Right atrium auricular region (tissue), 2 donors: ENCODE data around the gene TUBA4B. TPM values are rescaled to one million over a fixed set of nuclear protein-coding genes. Genes with fewer than 3 reads are reported as not detected.

ENCODE experiments used
- DNase-seq: peaks from one replicate; pipeline ENCODE4 v3.0.0-alpha.2; 2019; ENCODE audit warnings: low spot score
- H3K27ac ChIP-seq, 2 donors: fragments of 200-600 bp; sonication (generic); 1 replicate in 1 of 2; 2 replicates in 1 of 2; pipeline ENCODE4 v1.5.1; 2016 to 2019
- H3K27me3 ChIP-seq, 2 donors: fragments of 200-600 bp; sonication (generic); one replicate each; pipeline versions ENCODE4 v1.5.1 to v1.6.0; 2017 to 2019
- H3K36me3 ChIP-seq: fragments of 200-600 bp; sonication (generic); one replicate; pipeline ENCODE4 v1.5.1; 2016
- H3K4me1 ChIP-seq, 2 donors: fragments of 200-600 bp; sonication (generic); one replicate each; pipeline versions ENCODE4 v1.5.1 to v1.6.0; 2017 to 2019
- H3K4me3 ChIP-seq, 2 donors: fragments of 200-600 bp; sonication (generic); 1 replicate in 1 of 2; 2 replicates in 1 of 2; pipeline ENCODE4 v1.5.1; 2017 to 2019; ENCODE audit warnings: mild to moderate bottlenecking in 1 of 2, moderate library complexity in 1 of 2
- H3K9me3 ChIP-seq, 2 donors: fragments of 200-600 bp; sonication (generic); one replicate each; pipeline ENCODE4 v1.5.1; 2019
- total RNA-seq, 2 donors: library from RNA; depleted of rRNA; stranded (reverse); fragments of >200 nt; gene quantifications; one replicate each; pipeline ENCODE4 v1.1.0, GENCODE V29; 2016
- TF ChIP-seq, protein P1 (sequence below), 2 donors: fragments of 200-600 bp; sonication (generic); IDR thresholded peaks; one replicate each; pipeline ENCODE4 v1.5.1; 2019; ENCODE audit warnings: antibody characterized with exemption in 2 of 2

Gene TUBA4B
- total RNA-seq, result not detected

DNA sequence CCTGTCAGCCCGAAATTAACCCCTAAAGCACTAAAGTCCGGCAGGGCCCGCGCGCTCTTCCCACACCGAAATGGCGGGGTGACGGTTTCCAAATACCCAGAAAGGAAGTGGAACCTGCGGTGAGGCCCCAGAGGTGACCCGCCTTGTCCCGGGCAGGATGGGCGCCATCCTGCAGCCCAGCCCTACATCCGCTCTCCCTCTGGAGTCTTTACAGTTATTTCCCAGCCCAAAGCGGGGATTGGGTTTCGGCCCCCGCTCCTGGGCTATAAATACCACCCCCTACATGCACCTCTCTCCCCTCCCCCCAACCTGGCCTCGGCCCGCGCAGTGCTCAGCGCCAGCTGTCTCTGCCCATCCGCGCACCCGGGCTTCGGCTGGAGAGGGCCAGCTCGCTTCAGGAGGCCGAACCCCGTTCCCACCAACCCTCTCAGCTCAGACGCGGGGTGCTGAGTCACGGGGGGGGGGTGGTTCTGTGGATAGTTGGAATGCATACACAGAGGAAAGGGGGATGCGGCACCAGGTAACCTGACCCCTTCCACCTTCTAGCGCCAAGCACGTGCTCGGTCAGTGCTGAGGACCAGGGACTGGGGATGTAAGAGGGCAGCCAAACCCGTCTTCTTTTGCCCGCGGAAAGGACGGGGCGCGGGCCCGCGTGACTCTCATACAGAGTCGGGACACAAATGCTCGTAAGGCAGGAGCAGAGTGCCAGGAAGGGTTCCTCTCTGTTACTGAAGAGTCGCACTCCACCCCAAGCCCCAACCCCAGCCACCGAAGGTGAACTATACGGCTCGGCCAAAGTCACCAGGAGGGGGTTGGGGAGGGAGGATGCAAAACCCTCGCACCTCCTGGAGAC lies at the start of gene TUBA4B:
Gene TUBA4B (plus strand): TSS at position 344 of the 853 bp plus-strand sequence. CDS start 165 bp downstream, at position 509.
- H3K9me3 ChIP-seq, result no peaks in the 10 kb centered on the region
- no peaks in the 10 kb centered on the region for H3K27me3 ChIP-seq
- H3K4me1 ChIP-seq, result peaks cover 0 to 46% of the 10 kb centered on the region in 2 donors
- peak within 1 kb of the TSS; percentile 74 to 89 for H3K27ac ChIP-seq
- peaks cover 10% of the 10 kb centered on the region for H3K36me3 ChIP-seq
- H3K4me3 ChIP-seq, result peak within 1 kb of the TSS; percentile 62 to 68
- TF ChIP-seq, protein P1, sequence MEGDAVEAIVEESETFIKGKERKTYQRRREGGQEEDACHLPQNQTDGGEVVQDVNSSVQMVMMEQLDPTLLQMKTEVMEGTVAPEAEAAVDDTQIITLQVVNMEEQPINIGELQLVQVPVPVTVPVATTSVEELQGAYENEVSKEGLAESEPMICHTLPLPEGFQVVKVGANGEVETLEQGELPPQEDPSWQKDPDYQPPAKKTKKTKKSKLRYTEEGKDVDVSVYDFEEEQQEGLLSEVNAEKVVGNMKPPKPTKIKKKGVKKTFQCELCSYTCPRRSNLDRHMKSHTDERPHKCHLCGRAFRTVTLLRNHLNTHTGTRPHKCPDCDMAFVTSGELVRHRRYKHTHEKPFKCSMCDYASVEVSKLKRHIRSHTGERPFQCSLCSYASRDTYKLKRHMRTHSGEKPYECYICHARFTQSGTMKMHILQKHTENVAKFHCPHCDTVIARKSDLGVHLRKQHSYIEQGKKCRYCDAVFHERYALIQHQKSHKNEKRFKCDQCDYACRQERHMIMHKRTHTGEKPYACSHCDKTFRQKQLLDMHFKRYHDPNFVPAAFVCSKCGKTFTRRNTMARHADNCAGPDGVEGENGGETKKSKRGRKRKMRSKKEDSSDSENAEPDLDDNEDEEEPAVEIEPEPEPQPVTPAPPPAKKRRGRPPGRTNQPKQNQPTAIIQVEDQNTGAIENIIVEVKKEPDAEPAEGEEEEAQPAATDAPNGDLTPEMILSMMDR (IDR thresholded peaks at IDR 0.05), result no peak
- DNase-seq, result no peak

DNA sequence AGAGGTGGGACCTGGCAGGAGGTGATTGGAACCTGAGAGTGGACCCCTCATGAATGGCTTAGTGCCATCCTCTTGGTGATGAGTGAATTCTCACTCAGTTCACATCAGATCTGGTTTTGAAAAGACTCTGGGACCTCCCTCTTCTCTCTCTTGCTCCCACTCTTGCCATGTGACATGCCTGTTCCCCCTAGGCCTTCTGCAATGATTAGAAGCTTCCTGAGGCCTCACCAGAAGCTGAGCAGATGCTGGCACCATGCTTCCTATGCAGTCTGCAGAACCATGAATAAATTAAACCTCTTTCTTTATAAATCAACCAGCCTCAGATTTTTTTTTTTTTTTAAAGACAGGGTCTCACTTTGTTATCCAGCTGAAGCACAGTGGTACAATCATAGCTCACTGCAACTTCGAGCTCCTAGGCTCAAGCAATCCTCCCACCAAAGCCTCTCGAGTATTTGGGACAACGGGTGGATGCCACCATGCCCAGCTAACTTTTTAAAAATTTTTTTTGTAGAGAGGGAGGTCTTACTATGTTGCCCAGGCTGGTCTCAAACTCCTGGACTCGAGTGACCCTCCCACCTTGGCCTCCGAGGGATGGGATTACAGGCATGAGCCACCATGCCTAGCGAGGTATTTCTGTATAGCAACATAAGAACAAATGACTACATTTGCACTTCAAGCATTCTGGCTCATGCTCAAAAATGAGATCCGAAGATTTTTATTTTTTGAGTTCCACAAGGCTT lies 48.4 kb upstream of the TUBA4B start:
- H3K27ac ChIP-seq, result no peak overlapping the region
- TF ChIP-seq, protein P1 (IDR thresholded peaks at IDR 0.05), result no peak
- H3K4me3 ChIP-seq, result no peak overlapping the region
- no peaks in the 10 kb centered on the region for H3K27me3 ChIP-seq
- H3K36me3 ChIP-seq, result peaks cover 10% of the 10 kb centered on the region
- H3K9me3 ChIP-seq, result no peaks in the 10 kb centered on the region
- no peak for DNase-seq
- peaks cover 0 to 21% of the 10 kb centered on the region in 2 donors for H3K4me1 ChIP-seq

DNA sequence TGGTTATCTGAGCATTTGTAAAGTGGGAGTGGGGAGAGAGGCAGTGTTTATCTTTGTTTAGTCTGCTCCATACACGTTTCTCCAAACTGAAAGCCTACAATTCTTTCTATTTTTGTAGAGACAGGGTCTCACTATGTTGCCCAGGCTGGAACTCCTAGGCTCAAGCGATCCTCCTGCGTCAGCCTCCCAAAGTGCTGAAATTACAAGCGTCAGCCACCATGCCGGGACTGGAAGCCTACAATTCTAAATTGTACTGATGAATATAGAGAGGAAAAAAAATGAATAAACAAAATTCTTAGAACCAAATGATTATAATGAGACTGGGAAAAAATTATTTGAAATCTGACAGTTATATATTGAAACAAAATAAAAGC lies 47.9 kb upstream of the TUBA4B start:
- TF ChIP-seq, protein P1 (IDR thresholded peaks at IDR 0.05), result no peak
- Histone ChIP-seq H3K4me3 (no peak overlapping the region), H3K4me1 (peaks cover 0 to 21% of the 10 kb centered on the region in 2 donors), H3K27me3 (no peaks in the 10 kb centered on the region), H3K27ac (no peak overlapping the region), H3K36me3 (peaks cover 10% of the 10 kb centered on the region), H3K9me3 (no peaks in the 10 kb centered on the region)
- DNase-seq, result no peak

DNA sequence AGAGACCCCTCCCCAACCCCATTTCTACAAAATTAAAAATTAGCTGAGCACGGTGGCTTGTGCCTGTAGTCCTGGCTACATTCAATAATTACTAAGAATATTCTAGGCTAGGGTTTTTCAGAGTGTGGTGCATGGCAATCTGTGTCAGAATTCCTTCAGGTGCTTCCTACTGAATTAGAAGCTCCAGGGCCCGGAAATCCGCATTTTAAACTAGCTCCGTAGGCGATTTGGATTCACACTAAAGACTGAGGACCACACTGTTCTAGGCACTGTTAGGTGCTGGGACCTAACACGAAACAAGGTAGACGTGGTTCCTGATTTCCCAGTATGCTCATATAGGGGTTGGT lies 47.1 kb upstream of the TUBA4B start:
- H3K27me3 ChIP-seq, result no peaks in the 10 kb centered on the region
- no peak for DNase-seq
- no peaks in the 10 kb centered on the region for H3K9me3 ChIP-seq
- TF ChIP-seq, protein P1 (IDR thresholded peaks at IDR 0.05), result no peak
- peak overlapping the region; percentile 95 to 98 for H3K27ac ChIP-seq
- peak overlapping the region; percentile 76 to 78 for H3K4me3 ChIP-seq
- peaks cover 0 to 21% of the 10 kb centered on the region in 2 donors for H3K4me1 ChIP-seq
- H3K36me3 ChIP-seq, result peaks cover 10% of the 10 kb centered on the region

DNA sequence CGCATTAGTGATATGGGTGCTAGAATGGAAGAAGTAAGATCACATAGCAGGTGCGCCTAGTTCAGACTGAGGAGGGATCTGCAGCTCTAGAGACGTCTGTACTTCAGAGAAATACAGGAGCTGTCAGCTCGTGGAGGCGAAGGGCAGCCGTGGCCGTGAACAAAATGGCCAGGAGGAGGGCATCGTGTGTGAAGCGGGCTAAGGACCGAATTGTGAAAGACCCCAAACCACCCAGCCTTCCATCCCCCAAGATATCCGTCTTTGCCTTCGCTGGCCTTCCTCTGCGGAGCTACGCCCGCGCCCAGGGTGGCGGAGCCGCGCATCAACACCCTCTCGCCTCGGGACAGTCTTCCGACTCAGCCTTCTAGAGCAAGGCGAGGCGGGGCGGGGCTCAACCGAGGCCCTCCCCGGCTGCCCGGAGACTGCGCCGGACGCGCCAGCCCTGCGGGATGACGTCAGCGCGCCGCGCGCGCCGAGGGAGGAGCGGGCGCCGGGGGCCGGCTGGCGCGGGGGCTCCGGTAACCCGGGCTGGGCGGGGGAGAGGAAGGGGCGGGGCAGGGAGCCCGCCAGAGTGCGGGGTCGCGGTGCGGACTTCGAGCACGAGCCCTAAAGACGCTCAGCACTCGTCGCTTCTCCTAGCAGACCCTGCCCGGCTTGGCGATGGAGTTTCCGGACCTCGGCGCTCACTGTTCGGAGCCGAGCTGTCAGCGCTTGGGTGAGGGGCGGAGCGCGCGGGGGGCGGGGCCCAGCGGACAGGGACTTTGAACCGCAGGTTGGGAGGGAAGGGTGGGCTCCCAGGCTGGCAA lies 46.5 kb upstream of the TUBA4B start, which contains the start of gene ZFAND2B:
Gene ZFAND2B (plus strand): TSS at position 455 of the 806 bp plus-strand sequence. CDS start 206 bp downstream, at position 661.
- Histone ChIP-seq H3K4me1 (peaks cover 0 to 21% of the 10 kb centered on the region in 2 donors), H3K27me3 (no peaks in the 10 kb centered on the region), H3K36me3 (peaks cover 10% of the 10 kb centered on the region), H3K27ac (peak within 1 kb of the TSS; percentile 95 to 98), H3K9me3 (no peaks in the 10 kb centered on the region), H3K4me3 (peak within 1 kb of the TSS; percentile 76 to 78)
- TF ChIP-seq, protein P1 (IDR thresholded peaks at IDR 0.05), result no peak
- peak; percentile 96 for DNase-seq
